Choroid plexus epithelial cell (primary cell): ENCODE data around the gene PSMD7.
"Not testable (repeated sequence)": the region's sequence is repeated elsewhere in the genome, so short reads cannot be mapped to it uniquely, and the experiment has no call there.

Experiments used
- DNase-seq: peaks from one replicate; pipeline ENCODE4 v3.0.0-alpha.2; 2010; ENCODE audit warnings: low read depth
- H3K4me3 ChIP-seq: 2 replicates; pipeline ENCODE4 v1.5.1; 2011; ENCODE audit warnings: low read depth, mild to moderate bottlenecking, control low read depth, low read length, moderate library complexity
- CTCF ChIP-seq: conservative IDR thresholded peaks from 2 replicates; pipeline ENCODE4 v1.5.1; 2011; ENCODE audit warnings: low read depth, mild to moderate bottlenecking, control low read depth, inconsistent platforms, low read length, moderate library complexity

The PSMD7 gene

GRCh38 chr16:74315059-74315458, 18.4 kb downstream of the PSMD7 start:
- no peak overlapping the region for H3K4me3 ChIP-seq
- TF ChIP-seq CTCF = no peak
- DNase-seq = no peak

GRCh38 chr16:74320707-74321106, 24.1 kb downstream of the PSMD7 start:
- no peak for DNase-seq
- no peak for TF ChIP-seq CTCF
- H3K4me3 ChIP-seq = no peak overlapping the region

GRCh38 chr16:74321356-74321755, 24.7 kb downstream of the PSMD7 start:
- TF ChIP-seq CTCF = no peak
- DNase-seq = no peak
- no peak overlapping the region for H3K4me3 ChIP-seq

GRCh38 chr16:74322301-74322710, 25.7 kb downstream of the PSMD7 start:
- no peak for TF ChIP-seq CTCF
- H3K4me3 ChIP-seq = no peak overlapping the region
- DNase-seq = no peak

GRCh38 chr16:74324777-74325176, 28.2 kb downstream of the PSMD7 start:
- H3K4me3 ChIP-seq, DNase-seq: not testable (repeated sequence)

GRCh38 chr16:74325641-74326040, 29.0 kb downstream of the PSMD7 start:
- no peak overlapping the region for H3K4me3 ChIP-seq
- no peak for TF ChIP-seq CTCF
- DNase-seq = no peak

- DNase-seq, H3K4me3 ChIP-seq: not testable (repeated sequence)
Observed at GRCh38 chr16:74328346-74328745, 31.7 kb downstream of the PSMD7 start.

GRCh38 chr16:74332469-74332868, 35.9 kb downstream of the PSMD7 start:
- not testable (repeated sequence) for H3K4me3 ChIP-seq, DNase-seq

GRCh38 chr16:74337506-74337905, 40.9 kb downstream of the PSMD7 start:
- not testable (repeated sequence) for H3K4me3 ChIP-seq, DNase-seq

- H3K4me3 ChIP-seq, DNase-seq: not testable (repeated sequence)
Observed at GRCh38 chr16:74339226-74339625, 42.6 kb downstream of the PSMD7 start.

GRCh38 chr16:74353038-74353437, 56.4 kb downstream of the PSMD7 start:
- DNase-seq, H3K4me3 ChIP-seq: not testable (repeated sequence)
